DND-41 (cell line): Measurements from ENCODE around the gene BORCS5.

ENCODE experiments used
- CTCF ChIP-seq: IDR thresholded peaks from 2 replicates; pipeline ENCODE4 v1.5.1; 2012; ENCODE audit warnings: borderline replicate concordance, low read length, moderate library complexity, mild to moderate bottlenecking; ENCODE audit not compliant: poor library complexity, severe bottlenecking; ENCODE audit errors: extremely low read depth
- EZH2 ChIP-seq: IDR thresholded peaks from 3 replicates; pipeline ENCODE4 v1.6.1; 2012; ENCODE audit warnings: borderline replicate concordance, low read depth, mild to moderate bottlenecking, moderate library complexity, low read length, inconsistent platforms; ENCODE audit not compliant: severe bottlenecking

GRCh38 chr12:12396694-12397093 is 39.8 kb downstream of the BORCS5 start:
- TF ChIP-seq CTCF (no peak), EZH2 (no peak)
